SIG-M5 treated with dmso at 0.1 percent for 504 hours (cell line): Measurements from ENCODE around the gene MORN5.

Source experiments
- DNase-seq: peaks from one replicate; lab custom pipeline; 2025; ENCODE audit not compliant: unreplicated experiment; lab: John Stamatoyannopoulos, UW

Gene MORN5

GRCh38 chr9:122143296-122143695, 16.4 kb upstream of the MORN5 start:
- DNase-seq, result no peak

GRCh38 chr9:122143876-122144405, 15.8 kb upstream of the MORN5 start:
- DNase-seq, result no peak

GRCh38 chr9:122144836-122145591, 14.7 kb upstream of the MORN5 start:
- DNase-seq, result peak; percentile 24

GRCh38 chr9:122145592-122145863, 14.2 kb upstream of the MORN5 start:
- DNase-seq, result no peak

GRCh38 chr9:122151267-122151828, 8.4 kb upstream of the MORN5 start:
- no peak for DNase-seq

- DNase-seq, result no peak
Observed at GRCh38 chr9:122155796-122156195, 3.9 kb upstream of the MORN5 start.

GRCh38 chr9:122158202-122158601, 1.5 kb upstream of the MORN5 start:
- DNase-seq, result peak; percentile 78

- no peak for DNase-seq
Observed at GRCh38 chr9:122159925-122160246, 178 bp downstream of the MORN5 start.

- no peak for DNase-seq
Observed at GRCh38 chr9:122162415-122162814, 2.7 kb downstream of the MORN5 start.

GRCh38 chr9:122164286-122164685, 4.6 kb downstream of the MORN5 start:
- DNase-seq, result no peak

- DNase-seq, result no peak
Observed at GRCh38 chr9:122168356-122168755, 8.6 kb downstream of the MORN5 start.

- DNase-seq, result no peak
Observed at GRCh38 chr9:122172131-122172530, 12.4 kb downstream of the MORN5 start.

- no peak for DNase-seq
Observed at GRCh38 chr9:122173670-122174069, 14.0 kb downstream of the MORN5 start.

- no peak for DNase-seq
Observed at GRCh38 chr9:122176916-122177315, 17.2 kb downstream of the MORN5 start.

- DNase-seq, result no peak
Observed at GRCh38 chr9:122179054-122179689, 19.5 kb downstream of the MORN5 start.

- no peak for DNase-seq
Observed at GRCh38 chr9:122179690-122180074, 20.0 kb downstream of the MORN5 start.

GRCh38 chr9:122180633-122181032, 20.9 kb downstream of the MORN5 start:
- no peak for DNase-seq

- no peak for DNase-seq
Observed at GRCh38 chr9:122183501-122183900, 23.8 kb downstream of the MORN5 start.

- no peak for DNase-seq
Observed at GRCh38 chr9:122184551-122184950, 24.8 kb downstream of the MORN5 start.

GRCh38 chr9:122186301-122186700, 26.6 kb downstream of the MORN5 start:
- DNase-seq, result no peak

GRCh38 chr9:122186777-122187470, 27.2 kb downstream of the MORN5 start:
- no peak for DNase-seq

- no peak for DNase-seq
Observed at GRCh38 chr9:122188369-122188768, 28.7 kb downstream of the MORN5 start.
